ENCODE data around the gene LCMT2. TPM values are rescaled to one million over a fixed set of nuclear protein-coding genes. Genes with fewer than 3 reads are reported as not detected.

The LCMT2 gene, protein sequence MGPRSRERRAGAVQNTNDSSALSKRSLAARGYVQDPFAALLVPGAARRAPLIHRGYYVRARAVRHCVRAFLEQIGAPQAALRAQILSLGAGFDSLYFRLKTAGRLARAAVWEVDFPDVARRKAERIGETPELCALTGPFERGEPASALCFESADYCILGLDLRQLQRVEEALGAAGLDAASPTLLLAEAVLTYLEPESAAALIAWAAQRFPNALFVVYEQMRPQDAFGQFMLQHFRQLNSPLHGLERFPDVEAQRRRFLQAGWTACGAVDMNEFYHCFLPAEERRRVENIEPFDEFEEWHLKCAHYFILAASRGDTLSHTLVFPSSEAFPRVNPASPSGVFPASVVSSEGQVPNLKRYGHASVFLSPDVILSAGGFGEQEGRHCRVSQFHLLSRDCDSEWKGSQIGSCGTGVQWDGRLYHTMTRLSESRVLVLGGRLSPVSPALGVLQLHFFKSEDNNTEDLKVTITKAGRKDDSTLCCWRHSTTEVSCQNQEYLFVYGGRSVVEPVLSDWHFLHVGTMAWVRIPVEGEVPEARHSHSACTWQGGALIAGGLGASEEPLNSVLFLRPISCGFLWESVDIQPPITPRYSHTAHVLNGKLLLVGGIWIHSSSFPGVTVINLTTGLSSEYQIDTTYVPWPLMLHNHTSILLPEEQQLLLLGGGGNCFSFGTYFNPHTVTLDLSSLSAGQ
- total RNA-seq (2014; rRNA removed) (6.7 and 7.4 TPM in 2 replicates), Bru-seq, nascent RNA (percentile 70 among the genes with signal in this experiment), BruChase-seq, experiment 1, labeled RNA remaining after a 6-hour chase (percentile 55 among the genes with signal in this experiment), BruChase-seq, experiment 2, labeled RNA remaining after a 2-hour chase (percentile 78 among the genes with signal in this experiment)
- long read RNA-seq, full-length matches to known transcripts = 17 of 17 reads
- long read RNA-seq, partial matches to known transcripts = 0 of 17 reads
- long read RNA-seq, other reads (novel, unspliced or antisense) = 0 of 17 reads

DNA sequence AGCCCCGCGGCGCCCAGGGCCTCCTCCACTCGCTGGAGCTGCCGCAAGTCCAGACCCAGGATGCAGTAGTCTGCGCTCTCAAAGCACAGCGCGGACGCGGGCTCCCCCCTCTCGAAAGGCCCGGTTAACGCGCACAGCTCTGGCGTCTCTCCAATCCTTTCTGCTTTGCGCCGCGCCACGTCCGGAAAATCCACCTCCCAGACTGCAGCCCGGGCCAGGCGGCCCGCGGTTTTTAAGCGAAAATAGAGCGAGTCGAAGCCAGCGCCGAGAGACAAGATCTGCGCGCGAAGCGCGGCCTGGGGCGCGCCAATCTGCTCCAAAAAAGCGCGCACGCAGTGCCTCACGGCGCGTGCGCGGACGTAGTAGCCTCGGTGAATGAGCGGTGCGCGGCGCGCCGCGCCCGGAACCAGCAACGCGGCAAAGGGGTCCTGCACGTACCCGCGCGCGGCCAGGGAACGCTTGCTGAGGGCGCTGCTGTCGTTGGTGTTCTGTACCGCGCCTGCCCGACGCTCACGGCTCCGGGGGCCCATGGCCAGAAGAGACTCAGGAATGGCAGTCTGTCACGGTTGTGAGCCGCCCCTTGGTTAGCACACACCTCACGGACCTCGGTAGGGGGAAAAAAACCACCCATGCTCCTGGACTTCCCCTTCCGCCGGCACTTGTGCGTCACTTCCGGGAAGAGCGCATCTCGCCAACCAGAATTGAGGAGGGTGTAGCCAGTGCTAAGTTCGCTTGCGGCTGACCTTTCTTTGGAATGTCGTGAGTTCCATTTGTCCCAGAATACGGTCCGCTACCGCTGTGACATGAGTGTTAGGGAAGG is at the start of gene LCMT2:
Gene LCMT2, minus strand, starts transcription at position 614 of the 820 bp plus-strand sequence. Its CDS starts 84 bp downstream, at position 530.
- Histone ChIP-seq H3K9me3 (ENCODE audit: low read length) (no peaks in the 10 kb centered on the region), H4K20me1 (ENCODE audit: low read length) (0 out of 2 replicates have a peak, but pooled peaks cover 4% of the 10 kb centered on the region), H3K4me1 (ENCODE audit: insufficient read depth, low read length) (peaks cover 23% of the 10 kb centered on the region), H3K4me3 (ENCODE audit: low read length) (peak within 1 kb of the TSS; percentile 75), H3K36me3 (ENCODE audit: low read depth, low read length) (peaks cover 6% of the 10 kb centered on the region; the same call in 1 of the 2 replicates), H3K4me2 (ENCODE audit: low read length) (peak within 1 kb of the TSS; percentile 90), H3K9me2 (replicated peaks; ENCODE audit: low read length) (no peaks in the 10 kb centered on the region), H3K9ac (ENCODE audit: low read length) (peak within 1 kb of the TSS; percentile 89), H2AFZ (ENCODE audit: low read length) (peak within 1 kb of the TSS; percentile 90), H3F3A (ENCODE audit: low read length, unreplicated experiment) (no peaks in the 10 kb centered on the region), H3K27me3 (ENCODE audit: low read length) (no peaks in the 10 kb centered on the region), H3K79me2 (ENCODE audit: low read length) (peaks cover 19% of the 10 kb centered on the region), H3K27ac (ENCODE audit: low read length) (peak within 1 kb of the TSS; percentile 72)
- TF ChIP-seq, protein P1, sequence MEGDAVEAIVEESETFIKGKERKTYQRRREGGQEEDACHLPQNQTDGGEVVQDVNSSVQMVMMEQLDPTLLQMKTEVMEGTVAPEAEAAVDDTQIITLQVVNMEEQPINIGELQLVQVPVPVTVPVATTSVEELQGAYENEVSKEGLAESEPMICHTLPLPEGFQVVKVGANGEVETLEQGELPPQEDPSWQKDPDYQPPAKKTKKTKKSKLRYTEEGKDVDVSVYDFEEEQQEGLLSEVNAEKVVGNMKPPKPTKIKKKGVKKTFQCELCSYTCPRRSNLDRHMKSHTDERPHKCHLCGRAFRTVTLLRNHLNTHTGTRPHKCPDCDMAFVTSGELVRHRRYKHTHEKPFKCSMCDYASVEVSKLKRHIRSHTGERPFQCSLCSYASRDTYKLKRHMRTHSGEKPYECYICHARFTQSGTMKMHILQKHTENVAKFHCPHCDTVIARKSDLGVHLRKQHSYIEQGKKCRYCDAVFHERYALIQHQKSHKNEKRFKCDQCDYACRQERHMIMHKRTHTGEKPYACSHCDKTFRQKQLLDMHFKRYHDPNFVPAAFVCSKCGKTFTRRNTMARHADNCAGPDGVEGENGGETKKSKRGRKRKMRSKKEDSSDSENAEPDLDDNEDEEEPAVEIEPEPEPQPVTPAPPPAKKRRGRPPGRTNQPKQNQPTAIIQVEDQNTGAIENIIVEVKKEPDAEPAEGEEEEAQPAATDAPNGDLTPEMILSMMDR (conservative IDR thresholded peaks at IDR 0.05; ENCODE audit: low read depth, low read length) = no peak
- TF ChIP-seq EZH2 (IDR thresholded peaks at IDR 0.05; ENCODE audit: low read length, unreplicated experiment) = no peak
- no peak for TF ChIP-seq EZH2phosphoT487 (IDR thresholded peaks at IDR 0.05; ENCODE audit: borderline replicate concordance, low read length)
- CTCF ChIA-PET = no interaction called here
- BruUV-seq (replicated peaks) = TSS peak; percentile 40
- ATAC-seq (peak; percentile 98), DNase-seq (peak; percentile 96)
- intact Hi-C loops (cut with micrococcal nuclease) = no loop called here
- POLR2A ChIA-PET (ENCODE audit: unreplicated experiment) = no interaction called here

DNA sequence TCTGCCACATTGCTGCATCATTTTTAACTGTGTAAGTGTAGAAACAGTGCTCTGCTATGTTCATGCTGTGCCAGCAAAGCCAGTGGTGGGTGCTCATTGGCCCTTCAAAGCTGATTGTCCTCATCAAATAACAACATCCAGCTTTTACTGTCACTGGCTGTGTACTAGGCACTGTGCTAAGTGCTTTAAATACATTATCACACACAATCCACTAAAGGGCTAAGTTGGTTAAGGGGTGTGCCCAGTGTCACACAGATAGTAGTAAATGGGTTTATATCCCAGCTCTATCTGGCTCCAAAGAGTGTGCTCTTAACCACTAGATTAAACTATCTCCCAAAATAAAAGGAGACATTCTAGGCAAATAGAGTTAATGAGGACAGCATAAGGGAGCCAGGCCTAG is 48.2 kb upstream of the LCMT2 start:
- no peaks in the 10 kb centered on the region for H3F3A ChIP-seq (ENCODE audit: low read length, unreplicated experiment)
- no peak for ATAC-seq
- H3K4me1 ChIP-seq (ENCODE audit: insufficient read depth, low read length) = no peaks in the 10 kb centered on the region
- no peak for DNase-seq
- peaks cover 47% of the 10 kb centered on the region for H3K36me3 ChIP-seq (ENCODE audit: low read depth, low read length)
- H3K9ac ChIP-seq (ENCODE audit: low read length) = no peak overlapping the region
- no peaks in the 10 kb centered on the region for H3K9me2 ChIP-seq (replicated peaks; ENCODE audit: low read length)
- intact Hi-C loops (cut with micrococcal nuclease) = no loop called here
- ChIA-PET POLR2A (ENCODE audit: unreplicated experiment) (no interaction called here), CTCF (no interaction called here)
- H3K9me3 ChIP-seq (ENCODE audit: low read length) = no peaks in the 10 kb centered on the region
- no peaks in the 10 kb centered on the region for H4K20me1 ChIP-seq (ENCODE audit: low read length)
- H3K27ac ChIP-seq (ENCODE audit: low read length) = no peak overlapping the region
- H3K79me2 ChIP-seq (ENCODE audit: low read length) = 0 out of 2 replicates have a peak, but pooled peaks cover 8% of the 10 kb centered on the region
- no peaks in the 10 kb centered on the region for H3K27me3 ChIP-seq (ENCODE audit: low read length)
- no peak overlapping the region for H2AFZ ChIP-seq (ENCODE audit: low read length)
- H3K4me3 ChIP-seq (ENCODE audit: low read length) = no peak overlapping the region
- H3K4me2 ChIP-seq (ENCODE audit: low read length) = no peak overlapping the region
- BruUV-seq (replicated peaks) = no TSS peak
- TF ChIP-seq EZH2phosphoT487 (IDR thresholded peaks at IDR 0.05; ENCODE audit: borderline replicate concordance, low read length) = no peak
- TF ChIP-seq, protein P1 (conservative IDR thresholded peaks at IDR 0.05; ENCODE audit: low read depth, low read length) = no peak
- no peak for TF ChIP-seq EZH2 (IDR thresholded peaks at IDR 0.05; ENCODE audit: low read length, unreplicated experiment)

Measured in PC-3 (cell line).